H1 (cell line): Measurements from ENCODE around the gene PASK. TPM values are rescaled to one million over a fixed set of nuclear protein-coding genes. Genes with fewer than 3 reads are reported as not detected.

ENCODE experiments used
- CTCF ChIA-PET: fragments of 300-600 bp; sonication (Branson Sonifier 250); formaldehyde crosslinking; loops from one replicate; lab custom pipeline; 2021; ENCODE audit not compliant: partially characterized antibody; lab: Charles Lee
- POLR2A ChIA-PET: fragments of 300-600 bp; sonication (Branson Sonifier 250); formaldehyde crosslinking; loops from one replicate; lab custom pipeline; 2021; ENCODE audit warnings: inconsistent platforms; ENCODE audit not compliant: partially characterized antibody; lab: Charles Lee
- DNase-seq, 2 experiments: peaks; one replicate each; pipeline versions ENCODE4 v3.0.0 to v3.0.0-alpha.2; 2010 to 2022; ENCODE audit warnings: low spot score in 2 of 2, low read depth in 1 of 2, mixed read lengths in 1 of 2
- FAIRE-seq: peaks from 2 replicates; lab custom pipeline; 2011; peaks lifted over from hg19 to GRCh38; lab: Jason Lieb, UNC
- H2AFZ ChIP-seq: 2 replicates; pipeline ENCODE4 v1.8.1; 2012; ENCODE audit warnings: low read length, inconsistent platforms
- H2AK5ac ChIP-seq: 2 replicates; pipeline ENCODE4 v1.6.1; 2013; ENCODE audit warnings: low read depth, low read length
- H2BK120ac ChIP-seq: replicated peaks from 2 replicates; pipeline ENCODE3; 2013; ENCODE audit warnings: low read depth, low read length, inconsistent platforms
- H2BK12ac ChIP-seq: 2 replicates; pipeline ENCODE4 v1.6.1; 2013; ENCODE audit warnings: low read depth, low read length
- H2BK15ac ChIP-seq: 2 replicates; pipeline ENCODE4 v1.6.1; 2013; ENCODE audit warnings: low read length
- H2BK20ac ChIP-seq: 2 replicates; pipeline ENCODE4 v1.6.1; 2013; ENCODE audit warnings: low read length
- H2BK5ac ChIP-seq: 2 replicates; pipeline ENCODE4 v1.6.1; 2013; ENCODE audit warnings: low read depth, low read length
- H3K14ac ChIP-seq: 2 replicates; pipeline ENCODE4 v1.6.1; 2013; ENCODE audit warnings: inconsistent platforms; ENCODE audit not compliant: insufficient read length
- H3K18ac ChIP-seq: 2 replicates; pipeline ENCODE4 v1.6.1; 2013; ENCODE audit warnings: low read length; ENCODE audit errors: extremely low read depth
- H3K23ac ChIP-seq: 2 replicates; pipeline ENCODE4 v1.6.1; 2013; ENCODE audit warnings: inconsistent platforms; ENCODE audit not compliant: insufficient read length
- H3K23me2 ChIP-seq: 2 replicates; pipeline ENCODE4 v1.6.1; 2013; ENCODE audit warnings: low read depth, low read length
- H3K27ac ChIP-seq: 2 replicates; pipeline ENCODE4 v1.6.1; 2011; ENCODE audit warnings: low read depth, low read length, inconsistent platforms
- H3K27me3 ChIP-seq, 4 experiments: replicated peaks in 1 of 4; 1 replicate in 1 of 4; 2 replicates in 3 of 4; pipeline versions ENCODE4 v1.6.1 to v1.8.1; 2011 to 2013; ENCODE audit warnings: low read length in 3 of 4, mild to moderate bottlenecking in 3 of 4, inconsistent platforms in 2 of 4, mixed read lengths in 2 of 4, moderate library complexity in 1 of 4; ENCODE audit not compliant: control insufficient read depth in 3 of 4, insufficient read depth in 3 of 4; ENCODE audit errors: extremely low read depth in 1 of 4
- H3K36me3 ChIP-seq, 4 experiments: 2 replicates each; pipeline versions ENCODE4 v1.6.1 to v1.8.1; 2011 to 2013; ENCODE audit warnings: mild to moderate bottlenecking in 4 of 4, low read length in 3 of 4, moderate library complexity in 2 of 4, control low read depth in 1 of 4, inconsistent platforms in 1 of 4; ENCODE audit not compliant: insufficient read depth in 4 of 4, control insufficient read depth in 2 of 4
- H3K4ac ChIP-seq: replicated peaks from 2 replicates; pipeline ENCODE3; 2013; ENCODE audit warnings: low read length, low read depth, mixed read lengths, inconsistent platforms; ENCODE audit not compliant: insufficient read length
- H3K4me1 ChIP-seq, 4 experiments: replicated peaks in 1 of 4; 1 replicate in 1 of 4; 2 replicates in 3 of 4; pipeline versions ENCODE4 v1.6.1 to v1.8.1; 2011 to 2013; ENCODE audit warnings: low read length in 3 of 4, inconsistent platforms in 2 of 4, mixed read lengths in 1 of 4; ENCODE audit not compliant: insufficient read depth in 4 of 4, control insufficient read depth in 3 of 4
- H3K4me2 ChIP-seq, 2 experiments: 2 replicates each; pipeline versions ENCODE4 v1.6.1 to v1.8.1; 2011 to 2013; ENCODE audit warnings: low read depth in 2 of 2, low read length in 2 of 2, control low read depth in 1 of 2, inconsistent platforms in 1 of 2, mild to moderate bottlenecking in 1 of 2; ENCODE audit not compliant: insufficient read depth in 1 of 2
- H3K4me3 ChIP-seq, 4 experiments: fragments of 200-600, 300-600 bp in 1 of 4; sonication (generic), shearing (Covaris generic), sonication (Bioruptor Twin) in 1 of 4; 2 replicates each; pipeline versions ENCODE4 v1.5.1 to v1.8.1; 2011 to 2016; ENCODE audit warnings: low read length in 4 of 4, low read depth in 3 of 4, control low read depth in 2 of 4, inconsistent platforms in 2 of 4, mild to moderate bottlenecking in 2 of 4, mixed read lengths in 1 of 4, moderate library complexity in 1 of 4; ENCODE audit not compliant: insufficient read depth in 2 of 4; ENCODE audit errors: extremely low read depth in 1 of 4
- H3K56ac ChIP-seq: replicated peaks from 2 replicates; pipeline ENCODE3; 2013; ENCODE audit warnings: low read depth, mild to moderate bottlenecking, mixed read lengths, low read length, inconsistent platforms; ENCODE audit not compliant: insufficient read length
- H3K79me1 ChIP-seq: 2 replicates; pipeline ENCODE4 v1.6.1; 2013; ENCODE audit warnings: low read depth, low read length, control low read depth
- H3K79me2 ChIP-seq, 2 experiments: 2 replicates each; pipeline versions ENCODE4 v1.6.1 to v1.8.1; 2012 to 2013; ENCODE audit warnings: low read length in 2 of 2, mild to moderate bottlenecking in 2 of 2, inconsistent platforms in 1 of 2; ENCODE audit not compliant: insufficient read depth in 2 of 2, control insufficient read depth in 1 of 2
- H3K9ac ChIP-seq, 4 experiments: replicated peaks in 1 of 4; 1 replicate in 1 of 4; 2 replicates in 3 of 4; pipeline versions ENCODE4 v1.6.1 to v1.8.1; 2011 to 2013; ENCODE audit warnings: low read depth in 3 of 4, low read length in 3 of 4, control low read depth in 2 of 4, mild to moderate bottlenecking in 2 of 4, moderate library complexity in 2 of 4, inconsistent platforms in 1 of 4; ENCODE audit errors: extremely low read depth in 1 of 4
- H3K9me3 ChIP-seq, 2 experiments: 2 replicates each; pipeline versions ENCODE4 v1.6.1 to v1.8.1; 2012 to 2013; ENCODE audit warnings: mild to moderate bottlenecking in 2 of 2, moderate library complexity in 2 of 2, control low read depth in 1 of 2, inconsistent platforms in 1 of 2, low read depth in 1 of 2, low read length in 1 of 2, mixed read lengths in 1 of 2; ENCODE audit not compliant: insufficient read depth in 2 of 2
- H4K20me1 ChIP-seq, 2 experiments: replicated peaks in 1 of 2; 2 replicates each; pipeline versions ENCODE3 to v1.8.1; 2011 to 2013; ENCODE audit warnings: inconsistent platforms in 2 of 2, low read length in 2 of 2, mild to moderate bottlenecking in 1 of 2; ENCODE audit not compliant: insufficient read depth in 2 of 2, control insufficient read depth in 1 of 2
- H4K5ac ChIP-seq: 2 replicates; pipeline ENCODE4 v1.6.1; 2013; ENCODE audit warnings: low read length, low read depth, mixed read lengths, inconsistent platforms; ENCODE audit not compliant: insufficient read length
- H4K8ac ChIP-seq: 2 replicates; pipeline ENCODE4 v1.8.0; 2013; ENCODE audit warnings: mild to moderate bottlenecking, moderate library complexity, low read length, inconsistent platforms; ENCODE audit not compliant: insufficient read depth; ENCODE audit errors: extremely low read depth
- H4K91ac ChIP-seq: replicated peaks from 2 replicates; pipeline ENCODE3; 2013; ENCODE audit warnings: low read length, mixed read lengths, inconsistent platforms; ENCODE audit not compliant: insufficient read length
- CBX5 ChIP-seq: fragments of 300-800, 300-1000 bp; sonication (generic); IDR thresholded peaks from 2 replicates; pipeline ENCODE4 v1.7.1; 2016; ENCODE audit warnings: antibody characterized with exemption, low read length, low read depth
- HDAC2 ChIP-seq, 2 experiments: fragments of 300-600 bp in 1 of 2; sonication (generic) in 1 of 2; IDR thresholded peaks; 2 replicates each; pipeline ENCODE4 v1.6.1; 2011 to 2012; ENCODE audit warnings: low read depth in 2 of 2, low read length in 2 of 2, mild to moderate bottlenecking in 2 of 2, moderate library complexity in 2 of 2, borderline replicate concordance in 1 of 2, inconsistent platforms in 1 of 2
- NRF1 ChIP-seq: IDR thresholded peaks from 2 replicates; pipeline ENCODE4 v1.6.1; 2011; ENCODE audit warnings: mild to moderate bottlenecking, low read depth, low read length, improper control_type of control experiment
- POLR2A ChIP-seq, 2 experiments: IDR thresholded peaks; 1 replicate in 1 of 2; 2 replicates in 1 of 2; pipeline ENCODE4 v1.6.1; 2011; ENCODE audit warnings: low read depth in 2 of 2, low read length in 2 of 2, mild to moderate bottlenecking in 2 of 2; ENCODE audit errors: control extremely low read depth in 1 of 2
- RAD21 ChIP-seq, 2 experiments: IDR thresholded peaks in 1 of 2; conservative IDR thresholded peaks in 1 of 2; 2 replicates each; pipeline ENCODE4 v1.6.1; 2011; ENCODE audit warnings: low read depth in 2 of 2, low read length in 2 of 2, improper control_type of control experiment in 1 of 2, inconsistent platforms in 1 of 2, mild to moderate bottlenecking in 1 of 2, moderate library complexity in 1 of 2
- SIRT6 ChIP-seq: IDR thresholded peaks from one replicate; pipeline ENCODE4 v1.7.1; 2012; ENCODE audit warnings: low read length, inconsistent platforms
- WGBS, 2 experiments: shearing (Covaris generic) in 1 of 2; methylation state at CpG; one replicate each; pipeline versions ENCODE4 v1.1.6 to v1.1.7; 2013 to 2015; ENCODE audit warnings: low lambda C conversion rate in 2 of 2, mixed read lengths in 2 of 2, inconsistent platforms in 1 of 2, low coverage in 1 of 2, missing lambda C conversion rate in 1 of 2; ENCODE audit not compliant: insufficient replicate concordance in 2 of 2, insufficient coverage in 1 of 2, insufficient read length in 1 of 2; ENCODE audit errors: extremely low coverage in 1 of 2, missing lambda C conversion rate in 1 of 2; 5-methylcytosine and 5-hydroxymethylcytosine counted together
- polyA plus RNA-seq, 7 experiments: library from polyadenylated mRNA; depleted of rRNA in 3 of 7; stranded (reverse) in 5 of 7; unstranded in 2 of 7; fragments of >200 nt in 5 of 7; fragments of 200-250 nt in 2 of 7; gene quantifications; 1 replicate in 5 of 7; 2 replicates in 1 of 7; 4 replicates in 1 of 7; pipeline versions ENCODE4 v1.2.1 to v1.2.3, GENCODE V29; 2011 to 2013; ENCODE audit warnings: missing spikeins in 2 of 7, mixed read lengths in 2 of 7
- total RNA-seq: library from RNA; stranded (reverse); fragmentation: NEBNext Ultra II Directional; extraction: Animal tissue kit (Norgen Biotek cat#: 25700); gene quantifications from 2 replicates; pipeline ENCODE4 v1.2.1, GENCODE V29; 2021
- TF ChIP-seq, protein P1 (sequence below): IDR thresholded peaks from 2 replicates; pipeline ENCODE4 v1.6.1; 2012; ENCODE audit warnings: low read length, inconsistent platforms

PASK gene
- total and polyA plus RNA-seq, 2 of the 8 experiments (the other 6 are each of a cell fraction or from before 2014, with no cell fraction given) = 20.5 to 66.1 TPM

DNA sequence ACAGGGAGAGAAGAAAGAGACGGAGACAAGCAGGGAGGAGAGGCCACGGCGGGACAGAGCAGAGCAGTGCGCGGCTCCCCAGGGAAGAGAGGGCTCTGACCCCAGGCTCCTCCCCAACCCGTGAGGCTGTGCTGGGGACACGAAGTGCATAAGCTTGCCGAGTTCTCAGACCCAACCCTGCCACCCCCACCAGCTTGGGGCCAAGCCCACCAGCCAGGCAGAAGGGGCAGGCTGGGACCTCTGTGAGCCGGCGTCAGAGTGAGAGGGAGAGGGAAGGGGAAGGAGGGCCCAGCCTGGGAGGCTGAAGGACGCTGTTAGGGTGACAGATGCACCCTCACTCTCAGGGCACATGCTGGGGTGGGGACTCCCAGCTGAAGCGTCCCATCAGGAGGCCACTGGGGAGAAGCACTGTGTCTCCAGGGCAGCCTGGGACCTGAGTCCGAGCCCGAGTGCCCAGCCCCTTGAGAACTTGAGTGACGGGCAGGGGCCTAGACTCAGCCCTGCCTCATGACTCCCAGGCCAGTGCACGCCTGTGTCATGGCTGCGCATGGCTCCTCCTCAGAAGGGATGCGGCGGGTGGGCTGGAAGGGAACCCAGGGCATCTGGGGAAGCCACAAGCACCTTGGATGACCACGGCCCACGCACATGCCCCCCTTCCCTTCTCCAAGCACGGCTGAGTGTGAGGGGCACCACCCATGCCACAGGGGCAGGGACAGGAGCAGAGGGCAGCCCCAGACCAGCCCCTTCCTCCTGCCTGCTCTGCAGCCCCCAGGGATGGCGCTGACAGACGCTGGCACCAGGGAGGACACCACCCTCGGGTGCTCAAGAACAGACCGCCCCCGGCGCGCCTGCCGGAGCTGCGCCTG lies 78.2 kb downstream of the PASK start:
- Histone ChIP-seq H2BK12ac (no peak overlapping the region), H2BK20ac (no peak overlapping the region), H3K23ac (no peak overlapping the region), H3K9me3 (no peaks in the 10 kb centered on the region), H4K8ac (no peak overlapping the region; the same call in 1 of the 2 replicates), H4K91ac (no peak overlapping the region), H2BK5ac (no peak overlapping the region; the same call in 1 of the 2 replicates), H2BK120ac (no peak overlapping the region), H3K56ac (no peak overlapping the region), H3K79me1 (no peaks in the 10 kb centered on the region), H3K79me2 (no peaks in the 10 kb centered on the region), H4K5ac (no peak overlapping the region), H4K20me1 (no peaks in the 10 kb centered on the region), H3K4me3 (no peak overlapping the region), H3K4me2 (no peak overlapping the region), H3K27me3 (no peaks in the 10 kb centered on the region), H3K18ac (no peak overlapping the region), H2AFZ (no peak overlapping the region), H3K36me3 (no peaks in the 10 kb centered on the region), H3K23me2 (no peaks in the 10 kb centered on the region), H2AK5ac (no peak overlapping the region), H3K4me1 (no peaks in the 10 kb centered on the region; a peak in 1 of 7 replicates), H3K9ac (no peak overlapping the region), H3K27ac (no peak overlapping the region), H3K14ac (no peak overlapping the region), H3K4ac (no peak overlapping the region), H2BK15ac (no peak overlapping the region)
- ChIA-PET POLR2A (no interaction called here), CTCF (interaction anchor here (1.1 to 1.5 kb wide), 2 partner anchors 29 to 156 kb away, joined by 3 read pairs; no protein-coding TSS in a partner anchor)
- 90% methylated on average over 11 of the region's 31 CpGs; no CpG with 5 or more reads in 1 of the 2 experiments for WGBS, 2 experiments
- DNase-seq (no peak), FAIRE-seq (no peak)
- TF ChIP-seq HDAC2 (IDR thresholded peaks at IDR 0.05; ENCODE audit: borderline replicate concordance in 1 of 2, low read depth in 2 of 2, low read length in 2 of 2) (no peak), POLR2A (IDR thresholded peaks at IDR 0.05; ENCODE audit: control extremely low read depth in 1 of 2, low read depth in 2 of 2, low read length in 2 of 2) (no peak), RAD21 (IDR thresholded peaks at IDR 0.05 in 1 of 2, conservative IDR thresholded peaks at IDR 0.05 in 1 of 2; ENCODE audit: low read depth in 2 of 2, low read length in 2 of 2) (no peak), SIRT6 (no peak), CBX5 (no peak), NRF1 (no peak)
- TF ChIP-seq, protein P1, sequence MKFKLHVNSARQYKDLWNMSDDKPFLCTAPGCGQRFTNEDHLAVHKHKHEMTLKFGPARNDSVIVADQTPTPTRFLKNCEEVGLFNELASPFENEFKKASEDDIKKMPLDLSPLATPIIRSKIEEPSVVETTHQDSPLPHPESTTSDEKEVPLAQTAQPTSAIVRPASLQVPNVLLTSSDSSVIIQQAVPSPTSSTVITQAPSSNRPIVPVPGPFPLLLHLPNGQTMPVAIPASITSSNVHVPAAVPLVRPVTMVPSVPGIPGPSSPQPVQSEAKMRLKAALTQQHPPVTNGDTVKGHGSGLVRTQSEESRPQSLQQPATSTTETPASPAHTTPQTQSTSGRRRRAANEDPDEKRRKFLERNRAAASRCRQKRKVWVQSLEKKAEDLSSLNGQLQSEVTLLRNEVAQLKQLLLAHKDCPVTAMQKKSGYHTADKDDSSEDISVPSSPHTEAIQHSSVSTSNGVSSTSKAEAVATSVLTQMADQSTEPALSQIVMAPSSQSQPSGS = no peak
